Tibial artery (tissue), 4 donors: Measurements from ENCODE around the gene SMIM10L2A.

Experiments used
- DNase-seq, 2 donors: peaks; one replicate each; pipeline ENCODE4 v3.0.0-alpha.2; 2019
- H3K27ac ChIP-seq, 2 donors: fragments of 200-600 bp; sonication (generic) in 1 of 2; 1 replicate in 1 of 2; 2 replicates in 1 of 2; pipeline ENCODE4 v1.5.1; 2018 to 2019; ENCODE audit warnings: mild to moderate bottlenecking in 1 of 2
- H3K27me3 ChIP-seq, 2 donors: fragments of 200-600 bp; sonication (generic) in 1 of 2; one replicate each; pipeline versions ENCODE4 v1.5.1 to v1.6.0; 2016 to 2019
- H3K36me3 ChIP-seq, 3 donors: fragments of 200-600 bp; sonication (generic) in 2 of 3; one replicate each; pipeline ENCODE4 v1.5.1; 2016 to 2019; ENCODE audit warnings: mild to moderate bottlenecking in 2 of 3
- H3K4me1 ChIP-seq, 4 donors: fragments of 200-600 bp; sonication (generic) in 2 of 4; 1 replicate in 3 of 4; 2 replicates in 1 of 4; pipeline ENCODE4 v1.5.1; 2016 to 2019
- H3K4me3 ChIP-seq, 2 donors: fragments of 200-600 bp; sonication (generic) in 1 of 2; 1 replicate in 1 of 2; 2 replicates in 1 of 2; pipeline ENCODE4 v1.5.1; 2018 to 2019; ENCODE audit warnings: mild to moderate bottlenecking in 2 of 2
- H3K9me3 ChIP-seq, 3 donors: fragments of 200-600 bp; sonication (generic) in 1 of 3; one replicate each; pipeline ENCODE4 v1.5.1; 2016 to 2019
- CTCF ChIP-seq, 2 experiments: fragments of 200-600 bp in 1 of 2; fragments of 450-650 bp in 1 of 2; IDR thresholded peaks; one replicate each; pipeline ENCODE4 v1.5.1; 2017 to 2019; ENCODE audit warnings: antibody characterized with exemption in 2 of 2, mild to moderate bottlenecking in 1 of 2, moderate library complexity in 1 of 2
- intact Hi-C: fragments of 100-400 bp; cut with DNase I; formaldehyde crosslinking; loops from one replicate; pipeline ENCODE4 v1.15.0; 2023; ENCODE audit warnings: low total_unique reads

SMIM10L2A gene

GRCh38 chrX:135421932-135422809 is at the start of gene SMIM10L2A:
Gene SMIM10L2A (plus strand): TSS chrX:135421944. CDS start chrX:135422132, 188 bp downstream.
- intact Hi-C loops = no loop called here
- no peak for DNase-seq

GRCh38 chrX:135373357-135373756 is 48.4 kb upstream of the SMIM10L2A start:
- TF ChIP-seq CTCF (IDR thresholded peaks at IDR 0.05) = no peak
- H3K9me3 ChIP-seq = no peaks in the 10 kb centered on the region
- H3K27ac ChIP-seq = no peak overlapping the region
- DNase-seq = no peak
- intact Hi-C loops = no loop called here
- H3K4me1 ChIP-seq = no peaks in the 10 kb centered on the region
- H3K4me3 ChIP-seq = no peak overlapping the region
- H3K36me3 ChIP-seq = no peaks in the 10 kb centered on the region
- no peaks in the 10 kb centered on the region for H3K27me3 ChIP-seq

More at GRCh38 chrX:135421932-135422809, at the start of gene SMIM10L2A:
- H3K36me3 ChIP-seq = no peaks in the 10 kb centered on the region
- no peaks in the 10 kb centered on the region for H3K9me3 ChIP-seq
- H3K27ac ChIP-seq = no peak within 1 kb of the TSS
- peak within 1 kb of the TSS; percentile 51 to 61 for H3K4me3 ChIP-seq
- no peaks in the 10 kb centered on the region for H3K27me3 ChIP-seq
- H3K4me1 ChIP-seq = peaks cover 0 to 5% (median 2%) of the 10 kb centered on the region in 4 donors
- TF ChIP-seq CTCF (IDR thresholded peaks at IDR 0.05) = no peak

GRCh38 chrX:135382260-135382659 is 39.5 kb upstream of the SMIM10L2A start:
- no peaks in the 10 kb centered on the region for H3K36me3 ChIP-seq
- no peak for TF ChIP-seq CTCF (IDR thresholded peaks at IDR 0.05)
- no peaks in the 10 kb centered on the region for H3K27me3 ChIP-seq
- no peaks in the 10 kb centered on the region for H3K9me3 ChIP-seq
- no peaks in the 10 kb centered on the region for H3K4me1 ChIP-seq
- no peak overlapping the region for H3K4me3 ChIP-seq
- H3K27ac ChIP-seq = no peak overlapping the region
- intact Hi-C loops = no loop called here
- DNase-seq = no peak

DNA sequence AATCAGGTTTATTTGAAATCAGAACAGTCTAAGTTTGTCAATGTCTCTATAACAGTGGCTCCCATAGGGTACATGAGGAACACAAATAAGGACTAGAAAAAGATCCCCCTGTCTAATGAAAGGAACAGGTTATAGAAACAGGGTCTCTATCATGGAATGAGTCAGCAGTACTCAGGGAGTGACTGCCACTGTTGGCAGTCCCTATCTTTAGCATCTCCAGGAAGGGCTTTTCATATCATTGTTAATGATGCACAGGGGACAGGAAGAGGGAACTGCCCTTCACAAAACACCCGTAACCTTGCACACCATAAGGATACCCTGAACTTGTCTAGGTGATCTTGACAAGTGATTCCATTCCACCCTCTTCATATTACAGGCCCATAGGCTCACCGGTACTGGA is 38.5 kb upstream of the SMIM10L2A start:
- no peaks in the 10 kb centered on the region for H3K4me1 ChIP-seq
- H3K27me3 ChIP-seq = no peaks in the 10 kb centered on the region
- intact Hi-C loops = no loop called here
- H3K27ac ChIP-seq = no peak overlapping the region
- TF ChIP-seq CTCF (IDR thresholded peaks at IDR 0.05) = no peak
- no peak overlapping the region for H3K4me3 ChIP-seq
- no peaks in the 10 kb centered on the region for H3K9me3 ChIP-seq
- no peaks in the 10 kb centered on the region for H3K36me3 ChIP-seq
- DNase-seq = no peak

DNA sequence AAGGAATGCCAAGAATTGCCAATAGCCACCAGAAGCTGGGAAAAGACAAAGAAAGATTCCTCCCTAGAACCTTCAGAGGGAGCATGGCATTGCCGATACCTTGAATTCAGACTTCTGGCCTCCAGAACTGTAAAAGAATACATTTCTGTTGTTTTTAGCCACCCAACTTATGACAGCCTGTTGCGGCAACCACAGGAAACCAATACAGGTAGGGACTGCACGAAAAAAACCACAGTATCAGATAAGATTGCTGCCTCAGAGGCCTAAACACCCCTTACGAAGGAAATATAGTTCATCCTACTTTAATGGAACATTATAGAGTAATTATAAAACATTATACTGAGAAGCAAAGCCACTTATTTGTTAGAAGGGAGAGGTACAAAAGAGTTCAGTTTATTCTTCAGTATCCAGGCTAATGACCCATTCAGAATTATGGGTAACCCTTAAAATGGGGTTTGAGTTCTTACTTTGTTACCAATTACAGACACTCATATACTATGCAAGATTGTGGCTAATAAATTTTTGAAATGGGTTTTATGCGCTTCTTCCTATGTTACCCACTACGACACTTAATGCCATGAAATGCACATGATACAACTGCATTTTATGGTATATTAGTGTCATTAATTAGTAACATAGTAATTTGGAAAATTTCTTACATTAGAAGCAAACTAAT is 37.4 kb upstream of the SMIM10L2A start:
- Histone ChIP-seq H3K27ac (no peak overlapping the region), H3K4me1 (no peaks in the 10 kb centered on the region), H3K4me3 (no peak overlapping the region), H3K9me3 (no peaks in the 10 kb centered on the region), H3K36me3 (no peaks in the 10 kb centered on the region), H3K27me3 (no peaks in the 10 kb centered on the region)
- no peak for DNase-seq
- intact Hi-C loops = no loop called here
- TF ChIP-seq CTCF (IDR thresholded peaks at IDR 0.05) = no peak
